ENCODE data around the gene PRKCB. TPM values are rescaled to one million over a fixed set of nuclear protein-coding genes. Genes with fewer than 3 reads are reported as not detected.

The PRKCB gene
- total RNA-seq, 1 experiment from 2014 or later, result 2.0 TPM

- DNase-seq (ENCODE audit: extremely low read depth, low read depth), result no peak
Observed at GRCh38 chr16:23833960-23834685, 1.7 kb upstream of the PRKCB start.

- no peak for DNase-seq (ENCODE audit: extremely low read depth, low read depth)
Observed at GRCh38 chr16:23836078-23836403, 258 bp downstream of the PRKCB start.

- no peak for DNase-seq (ENCODE audit: extremely low read depth, low read depth)
Observed at GRCh38 chr16:23836404-23837311, 875 bp downstream of the PRKCB start.

- DNase-seq (ENCODE audit: extremely low read depth, low read depth), result no peak
Observed at GRCh38 chr16:23837553-23838308, 1.9 kb downstream of the PRKCB start.

GRCh38 chr16:23838485-23839142 lies 2.8 kb downstream of the PRKCB start:
- DNase-seq (ENCODE audit: extremely low read depth, low read depth), result no peak

- no peak for DNase-seq (ENCODE audit: extremely low read depth, low read depth)
Observed at GRCh38 chr16:23840310-23840709, 4.5 kb downstream of the PRKCB start.

GRCh38 chr16:23842137-23842600 lies 6.4 kb downstream of the PRKCB start:
- no peak for DNase-seq (ENCODE audit: extremely low read depth, low read depth)

- DNase-seq (ENCODE audit: extremely low read depth, low read depth), result no peak
Observed at GRCh38 chr16:23843143-23843542, 7.4 kb downstream of the PRKCB start.

- no peak for DNase-seq (ENCODE audit: extremely low read depth, low read depth)
Observed at GRCh38 chr16:23847251-23847650, 11.5 kb downstream of the PRKCB start.

GRCh38 chr16:23847948-23848347 lies 12.2 kb downstream of the PRKCB start:
- DNase-seq (ENCODE audit: extremely low read depth, low read depth), result no peak

GRCh38 chr16:23848958-23849357 lies 13.2 kb downstream of the PRKCB start:
- no peak for DNase-seq (ENCODE audit: extremely low read depth, low read depth)

- no peak for DNase-seq (ENCODE audit: extremely low read depth, low read depth)
Observed at GRCh38 chr16:23852794-23853562, 17.2 kb downstream of the PRKCB start.

- no peak for DNase-seq (ENCODE audit: extremely low read depth, low read depth)
Observed at GRCh38 chr16:23855010-23855409, 19.2 kb downstream of the PRKCB start.

GRCh38 chr16:23856251-23856709 lies 20.5 kb downstream of the PRKCB start:
- no peak for DNase-seq (ENCODE audit: extremely low read depth, low read depth)

- DNase-seq (ENCODE audit: extremely low read depth, low read depth), result no peak
Observed at GRCh38 chr16:23857256-23857880, 21.6 kb downstream of the PRKCB start.

GRCh38 chr16:23857881-23858269 lies 22.1 kb downstream of the PRKCB start:
- no peak for DNase-seq (ENCODE audit: extremely low read depth, low read depth)

GRCh38 chr16:23858542-23858941 lies 22.8 kb downstream of the PRKCB start:
- DNase-seq (ENCODE audit: extremely low read depth, low read depth), result no peak

GRCh38 chr16:23859713-23860269 lies 24.0 kb downstream of the PRKCB start:
- no peak for DNase-seq (ENCODE audit: extremely low read depth, low read depth)

- DNase-seq (ENCODE audit: extremely low read depth, low read depth), result no peak
Observed at GRCh38 chr16:23861874-23862273, 26.1 kb downstream of the PRKCB start.
